Transverse colon (tissue), 4 donors: ENCODE data around the gene SSH2. TPM values are rescaled to one million over a fixed set of nuclear protein-coding genes. Genes with fewer than 3 reads are reported as not detected.

ENCODE experiments used
- DNase-seq: peaks from one replicate; pipeline ENCODE4 v3.0.0-alpha.2; 2019
- H3K27ac ChIP-seq, 4 donors: fragments of 200-600 bp; sonication (generic); 2 replicates each; pipeline ENCODE4 v1.5.1; 2016 to 2018; ENCODE audit warnings: inconsistent platforms in 4 of 4
- H3K27me3 ChIP-seq: fragments of 200-600 bp; sonication (generic); 2 replicates; pipeline ENCODE4 v1.5.1; 2017; ENCODE audit warnings: inconsistent platforms
- H3K36me3 ChIP-seq, 4 donors: fragments of 200-600 bp; sonication (generic); 2 replicates each; pipeline ENCODE4 v1.5.1; 2017 to 2019; ENCODE audit warnings: inconsistent platforms in 4 of 4
- H3K4me1 ChIP-seq, 4 donors: fragments of 200-600 bp; sonication (generic); 2 replicates each; pipeline ENCODE4 v1.5.1; 2017 to 2020; ENCODE audit warnings: inconsistent platforms in 4 of 4
- H3K4me3 ChIP-seq, 4 donors: fragments of 200-600 bp; sonication (generic); 1 replicate in 1 of 4; 2 replicates in 3 of 4; pipeline versions ENCODE4 v1.5.1 to v1.6.1; 2017 to 2019; ENCODE audit warnings: inconsistent platforms in 4 of 4
- H3K9me3 ChIP-seq, 2 donors: fragments of 200-600 bp; sonication (generic); 2 replicates each; pipeline ENCODE4 v1.5.1; 2017 to 2019; ENCODE audit warnings: inconsistent platforms in 2 of 2
- EP300 ChIP-seq: sonication (generic); formaldehyde crosslinking; IDR thresholded peaks from one replicate; pipeline ENCODE4 v1.6.1; 2017; ENCODE audit warnings: antibody characterized with exemption, low read depth
- POLR2A ChIP-seq: fragments of 450-650 bp; IDR thresholded peaks from one replicate; pipeline ENCODE4 v1.6.1; 2016; ENCODE audit warnings: antibody characterized with exemption, mild to moderate bottlenecking, moderate library complexity
- POLR2AphosphoS5 ChIP-seq, 3 donors: sonication (generic); formaldehyde crosslinking; IDR thresholded peaks; one replicate each; pipeline ENCODE4 v1.6.1; 2016; ENCODE audit warnings: antibody characterized with exemption in 3 of 3
- whole genome bisulfite sequencing, 2 donors: methylation state at CpG; one replicate each; pipeline ENCODE4 v1.1.5; 2018; ENCODE audit warnings: low coverage in 1 of 2; 5-methylcytosine and 5-hydroxymethylcytosine counted together
- in situ Hi-C, 4 donors: fragments of 200-750 bp; cut with MboI; loops; one replicate each; pipeline versions ENCODE4 v1.15.0 to v1.15.1; 2017; ENCODE audit warnings: low sequenced_read_pairs in 3 of 4, low pct_ligation_motif_present in 1 of 4, low pct_unique_long_range_greater_than_20kb in 1 of 4
- intact Hi-C: fragments of 100-400 bp; cut with DNase I; formaldehyde crosslinking; loops from one replicate; pipeline ENCODE4 v1.15.1; 2023; ENCODE audit warnings: low total_unique reads
- total RNA-seq, 4 donors: library from RNA; depleted of rRNA; stranded (reverse); fragments of >200 nt; gene quantifications; one replicate each; pipeline ENCODE4 v1.1.0, GENCODE V29; 2016
- TF ChIP-seq, protein P1 (sequence below), 5 experiments: fragments of 200-600 bp in 3 of 5; fragments of 450-650 bp in 2 of 5; sonication (generic) in 3 of 5; IDR thresholded peaks; 1 replicate in 2 of 5; 2 replicates in 3 of 5; pipeline ENCODE4 v1.5.1; 2016 to 2017; ENCODE audit warnings: antibody characterized with exemption in 5 of 5, inconsistent platforms in 3 of 5, mild to moderate bottlenecking in 2 of 5, moderate library complexity in 1 of 5

SSH2 gene
- total RNA-seq, 4 donors from 2014 or later, result 15.3 to 99.9 (median 46.0) TPM

GRCh38 chr17:29603109-29603674 is 326.8 kb downstream of the SSH2 start:
- Histone ChIP-seq H3K4me3 (no peak overlapping the region), H3K27me3 (no peaks in the 10 kb centered on the region), H3K9me3 (no peaks in the 10 kb centered on the region), H3K36me3 (no peaks in the 10 kb centered on the region), H3K4me1 (no peaks in the 10 kb centered on the region), H3K27ac (no peak overlapping the region)
- TF ChIP-seq POLR2AphosphoS5 (IDR thresholded peaks at IDR 0.05) (no peak), EP300 (no peak), POLR2A (no peak)
- TF ChIP-seq, protein P1, sequence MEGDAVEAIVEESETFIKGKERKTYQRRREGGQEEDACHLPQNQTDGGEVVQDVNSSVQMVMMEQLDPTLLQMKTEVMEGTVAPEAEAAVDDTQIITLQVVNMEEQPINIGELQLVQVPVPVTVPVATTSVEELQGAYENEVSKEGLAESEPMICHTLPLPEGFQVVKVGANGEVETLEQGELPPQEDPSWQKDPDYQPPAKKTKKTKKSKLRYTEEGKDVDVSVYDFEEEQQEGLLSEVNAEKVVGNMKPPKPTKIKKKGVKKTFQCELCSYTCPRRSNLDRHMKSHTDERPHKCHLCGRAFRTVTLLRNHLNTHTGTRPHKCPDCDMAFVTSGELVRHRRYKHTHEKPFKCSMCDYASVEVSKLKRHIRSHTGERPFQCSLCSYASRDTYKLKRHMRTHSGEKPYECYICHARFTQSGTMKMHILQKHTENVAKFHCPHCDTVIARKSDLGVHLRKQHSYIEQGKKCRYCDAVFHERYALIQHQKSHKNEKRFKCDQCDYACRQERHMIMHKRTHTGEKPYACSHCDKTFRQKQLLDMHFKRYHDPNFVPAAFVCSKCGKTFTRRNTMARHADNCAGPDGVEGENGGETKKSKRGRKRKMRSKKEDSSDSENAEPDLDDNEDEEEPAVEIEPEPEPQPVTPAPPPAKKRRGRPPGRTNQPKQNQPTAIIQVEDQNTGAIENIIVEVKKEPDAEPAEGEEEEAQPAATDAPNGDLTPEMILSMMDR (IDR thresholded peaks at IDR 0.05), result no peak
- WGBS, 2 donors, result 88 to 89% methylated on average over 3 to 6 of the region's 6 CpGs
- intact Hi-C loops (no loop called here), in situ Hi-C loops (loop anchor here in 1 of 4 donors (25.0 kb wide), 1 partner anchor 334 kb away; the partner anchor contains the start of genes EFCAB5 and SSH2)
- no peak for DNase-seq

DNA sequence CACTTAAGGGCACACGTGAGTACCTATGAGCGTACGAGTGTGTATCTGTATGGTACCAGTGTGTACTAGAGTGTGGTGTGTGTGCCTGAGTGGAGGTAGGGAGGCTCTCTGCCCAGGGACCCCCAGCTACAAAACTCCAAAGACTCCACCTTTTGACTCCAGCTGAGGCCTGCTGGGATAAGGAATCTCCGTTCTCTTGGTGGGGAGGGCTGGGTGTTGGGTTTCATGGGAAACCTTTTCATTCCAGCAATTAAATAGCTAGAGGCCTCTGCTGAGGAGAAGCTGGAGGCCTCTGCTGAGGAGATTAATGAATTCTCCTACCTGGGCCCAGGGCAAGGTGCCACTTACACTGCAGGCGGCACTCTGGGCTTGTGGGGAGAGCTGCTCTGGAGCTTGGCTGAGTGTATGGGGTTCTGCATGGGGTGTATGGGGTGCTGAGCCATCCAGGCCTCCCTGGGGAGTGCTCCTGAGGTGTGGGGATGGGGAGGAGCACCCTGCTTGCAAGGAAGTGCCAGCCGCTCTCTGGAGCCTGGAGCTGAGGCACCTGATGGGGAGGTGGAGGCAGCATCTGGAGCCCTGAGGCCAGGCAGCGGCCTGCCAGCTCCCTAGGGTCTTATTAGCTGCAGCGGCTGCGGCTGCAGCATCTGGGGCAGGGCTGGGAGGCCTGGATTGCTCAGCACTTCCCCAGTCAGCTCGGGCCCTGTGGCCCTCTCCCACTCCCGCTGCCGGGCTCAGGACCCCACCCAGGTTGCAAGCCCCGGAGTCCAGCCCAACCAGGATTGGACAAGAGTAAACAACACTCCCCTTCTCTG is 332.5 kb downstream of the SSH2 start:
- no peak overlapping the region for H3K27ac ChIP-seq
- no peak for DNase-seq
- H3K9me3 ChIP-seq, result no peaks in the 10 kb centered on the region
- WGBS, 2 donors, result 77% methylated on average over 13 of the region's 13 CpGs; no CpG with 5 or more reads in 1 of the 2 donors
- H3K36me3 ChIP-seq, result no peaks in the 10 kb centered on the region
- no peaks in the 10 kb centered on the region for H3K27me3 ChIP-seq
- no peak overlapping the region for H3K4me3 ChIP-seq
- intact Hi-C loops, result no loop called here
- peaks cover 5 to 16% (median 13%) of the 10 kb centered on the region in 4 donors for H3K4me1 ChIP-seq
- in situ Hi-C loops, result no loop called here
- TF ChIP-seq POLR2AphosphoS5 (IDR thresholded peaks at IDR 0.05) (no peak), EP300 (no peak), POLR2A (no peak)
- TF ChIP-seq, protein P1 (IDR thresholded peaks at IDR 0.05), result no peak

DNA sequence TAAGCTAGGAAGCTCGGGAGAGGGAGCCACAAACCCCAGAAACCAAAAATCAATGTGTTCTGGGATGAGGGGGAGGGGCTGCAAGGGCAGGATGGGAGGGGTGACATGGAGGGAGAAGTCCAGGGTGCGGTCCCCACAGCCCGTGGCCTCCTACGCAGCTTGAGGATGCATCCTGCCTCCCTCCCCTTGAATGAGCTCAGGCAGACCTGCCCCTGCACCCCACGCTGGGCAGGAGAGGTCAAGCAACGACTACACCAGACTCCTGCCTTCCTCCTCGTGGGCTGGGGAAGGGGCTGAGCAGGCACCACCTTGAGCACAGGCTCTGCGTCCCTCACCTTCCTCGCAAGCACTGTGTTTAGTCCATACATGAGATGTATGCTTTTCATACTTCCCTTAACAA is 333.2 kb downstream of the SSH2 start:
- intact Hi-C loops, result no loop called here
- in situ Hi-C loops, result no loop called here
- 75% methylated on average over 7 of the region's 9 CpGs; no CpG with 5 or more reads in 1 of the 2 donors for WGBS, 2 donors
- Histone ChIP-seq H3K27ac (no peak overlapping the region), H3K9me3 (no peaks in the 10 kb centered on the region), H3K4me1 (peaks cover 13 to 24% (median 20%) of the 10 kb centered on the region in 4 donors), H3K4me3 (no peak overlapping the region), H3K36me3 (no peaks in the 10 kb centered on the region), H3K27me3 (no peaks in the 10 kb centered on the region)
- TF ChIP-seq POLR2A (no peak), POLR2AphosphoS5 (IDR thresholded peaks at IDR 0.05) (no peak), EP300 (no peak)
- TF ChIP-seq, protein P1 (IDR thresholded peaks at IDR 0.05), result no peak
- no peak for DNase-seq

DNA sequence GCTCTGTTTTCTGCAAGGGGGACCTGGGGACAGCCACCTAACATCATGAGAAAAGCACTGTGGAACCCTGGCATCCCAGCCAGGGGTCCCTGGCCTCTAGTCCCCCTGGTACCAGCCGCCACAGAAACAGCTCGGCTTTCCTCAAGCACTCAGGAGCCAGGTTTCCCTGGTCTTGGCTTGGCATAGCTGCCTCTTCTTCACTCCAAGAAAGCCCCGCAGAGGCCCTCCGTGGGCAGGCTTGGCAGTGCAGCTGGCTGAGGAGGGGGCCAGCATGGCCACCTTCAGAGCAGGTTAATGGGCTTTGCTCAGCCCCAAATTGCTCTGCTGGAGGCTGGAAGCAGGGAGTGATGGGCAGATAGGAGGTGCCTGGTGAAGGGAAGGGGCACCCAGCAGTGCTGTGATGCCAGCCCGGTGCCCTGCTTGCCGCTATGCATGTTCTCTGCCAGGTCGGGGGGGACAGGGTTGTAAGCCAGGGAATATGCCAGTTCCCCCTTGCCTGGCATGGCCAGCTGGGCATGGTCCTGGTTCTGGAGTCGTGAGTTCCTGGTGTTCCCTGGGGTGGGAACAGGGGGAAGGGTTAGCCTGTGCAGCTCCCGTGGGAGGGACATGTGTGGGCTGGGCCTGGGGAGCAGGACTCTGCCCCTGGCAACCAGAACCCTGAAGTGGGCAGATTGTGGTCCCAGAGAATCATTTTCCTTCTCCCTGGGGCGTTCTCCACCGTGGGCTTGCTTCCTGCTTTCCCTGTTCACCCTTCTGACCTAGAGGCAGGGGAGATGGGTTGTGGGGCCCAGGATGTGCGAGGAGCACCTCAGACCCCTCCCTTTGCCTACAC is 333.9 kb downstream of the SSH2 start:
- Histone ChIP-seq H3K9me3 (no peaks in the 10 kb centered on the region), H3K36me3 (no peaks in the 10 kb centered on the region), H3K4me1 (peaks cover 17 to 30% (median 26%) of the 10 kb centered on the region in 4 donors), H3K4me3 (no peak overlapping the region), H3K27ac (no peak overlapping the region), H3K27me3 (no peaks in the 10 kb centered on the region)
- TF ChIP-seq, protein P1 (IDR thresholded peaks at IDR 0.05), result no peak
- no peak for TF ChIP-seq POLR2AphosphoS5 (IDR thresholded peaks at IDR 0.05)
- no peak for TF ChIP-seq POLR2A
- TF ChIP-seq EP300, result no peak
- in situ Hi-C loops, result no loop called here
- intact Hi-C loops, result no loop called here
- no peak for DNase-seq
- WGBS, 2 donors, result 78% methylated on average over 12 of the region's 12 CpGs; no CpG with 5 or more reads in 1 of the 2 donors
